HCT116 (cell line): ENCODE measurements around the gene KRTCAP2. TPM values are rescaled to one million over a fixed set of nuclear protein-coding genes. Genes with fewer than 3 reads are reported as not detected.
"Not testable (repeated sequence)": the region's sequence is repeated elsewhere in the genome, so short reads cannot be mapped to it uniquely, and the experiment has no call there.

ENCODE experiments used
- ATAC-seq: fragments of 200-7000 bp; cut with Tn5 transposase; 2 replicates; pipeline ENCODE4 v1.9.1; 2020; ENCODE audit warnings: mild to moderate bottlenecking, moderate library complexity
- BruUV-seq: library from RNA; stranded (reverse); fragments of 400-500 nt; replicated peaks from 2 replicates; lab custom pipeline; 2021; lab: Mats Ljungman, UMichigan
- CTCF ChIA-PET: fragments of 300-600 bp; sonication (Branson Sonifier 250); formaldehyde crosslinking; loops from one replicate; lab custom pipeline; 2021; ENCODE audit warnings: antibody characterized with exemption; lab: Charles Lee
- POLR2A ChIA-PET: fragments of 300-600, 350-600 bp; sonication (Branson Sonifier 250); formaldehyde crosslinking; loops from one replicate; lab custom pipeline; 2021; ENCODE audit warnings: antibody characterized with exemption; lab: Charles Lee
- RAD21 ChIA-PET, 2 experiments: fragments of 300-600 bp; sonication (Branson Sonifier 250); formaldehyde crosslinking; loops; one replicate each; lab custom pipeline; 2023; ENCODE audit warnings: low total read pairs in 2 of 2; ENCODE audit not compliant: uncharacterized antibody in 2 of 2, unreplicated experiment in 2 of 2, low non-redundant PET in 1 of 2; lab: Charles Lee
- DNase-seq: peaks from one replicate; pipeline ENCODE4 v3.0.0-alpha.2; 2010; ENCODE audit warnings: low read depth, low spot score
- H2AFZ ChIP-seq: fragments of 200-600 bp; shearing (Covaris generic), sonication (generic); 2 replicates; pipeline ENCODE4 v1.6.1; 2017; ENCODE audit warnings: low read depth, mixed run types, mixed read lengths, antibody characterized with exemption, low read length; ENCODE audit not compliant: poor library complexity, severe bottlenecking
- H3K27ac ChIP-seq: 2 replicates; pipeline ENCODE4 v1.5.1; 2012; ENCODE audit warnings: low read depth, low read length
- H3K27me3 ChIP-seq: fragments of 200-600 bp; sonication (generic); 2 replicates; pipeline ENCODE4 v1.6.1; 2016; ENCODE audit warnings: mixed run types, low read length, mixed read lengths; ENCODE audit not compliant: insufficient read depth
- H3K36me3 ChIP-seq, 2 experiments: fragments of 200-500 bp in 1 of 2; fragments of 200-600 bp in 1 of 2; sonication (Bioruptor generic) in 1 of 2; sonication (generic) in 1 of 2; 2 replicates each; pipeline versions ENCODE4 v1.5.1 to v1.6.1; 2014 to 2016; ENCODE audit warnings: low read length in 2 of 2, inconsistent platforms in 1 of 2, mixed read lengths in 1 of 2, mixed run types in 1 of 2; ENCODE audit not compliant: insufficient read depth in 2 of 2, control insufficient read depth in 1 of 2
- H3K4me1 ChIP-seq, 2 experiments: fragments of 200-600 bp in 1 of 2; sonication (generic) in 1 of 2; 2 replicates each; pipeline versions ENCODE4 v1.5.1 to v1.6.1; 2012 to 2017; ENCODE audit warnings: low read length in 2 of 2, inconsistent platforms in 1 of 2, mild to moderate bottlenecking in 1 of 2, mixed read lengths in 1 of 2, mixed run types in 1 of 2, moderate library complexity in 1 of 2; ENCODE audit not compliant: insufficient read depth in 2 of 2, control insufficient read depth in 1 of 2
- H3K4me2 ChIP-seq: fragments of 200-600 bp; sonication (generic); 2 replicates; pipeline ENCODE4 v1.6.1; 2017; ENCODE audit warnings: mixed run types, low read length, mixed read lengths
- H3K4me3 ChIP-seq, 2 experiments: fragments of 200-600 bp in 1 of 2; sonication (generic) in 1 of 2; replicated peaks in 1 of 2; 2 replicates each; pipeline ENCODE4 v1.5.1; 2011 to 2016; ENCODE audit warnings: low read length in 2 of 2, control low read depth in 1 of 2, low read depth in 1 of 2, mild to moderate bottlenecking in 1 of 2, mixed read lengths in 1 of 2, mixed run types in 1 of 2
- H3K79me2 ChIP-seq: fragments of 200-600 bp; sonication (generic); 2 replicates; pipeline ENCODE4 v1.6.1; 2017; ENCODE audit warnings: mild to moderate bottlenecking, mixed run types, low read length, moderate library complexity, mixed read lengths; ENCODE audit not compliant: insufficient read depth
- H3K9ac ChIP-seq: fragments of 200-600 bp; sonication (generic); 2 replicates; pipeline ENCODE4 v1.6.1; 2016; ENCODE audit warnings: low read length, mixed read lengths
- H3K9me2 ChIP-seq: fragments of 200-600 bp; sonication (generic), shearing (Covaris generic); 2 replicates; pipeline ENCODE4 v1.6.1; 2017; ENCODE audit warnings: mixed run types, mild to moderate bottlenecking, moderate library complexity; ENCODE audit not compliant: insufficient read depth
- H3K9me3 ChIP-seq, 2 experiments: fragments of 200-500 bp in 1 of 2; fragments of 200-600 bp in 1 of 2; sonication (Bioruptor generic) in 1 of 2; sonication (generic) in 1 of 2; 2 replicates each; pipeline ENCODE4 v1.6.1; 2014 to 2017; ENCODE audit warnings: low read length in 2 of 2, mixed read lengths in 2 of 2, inconsistent platforms in 1 of 2, low read depth in 1 of 2, mild to moderate bottlenecking in 1 of 2, mixed run types in 1 of 2, moderate library complexity in 1 of 2; ENCODE audit not compliant: control insufficient read depth in 1 of 2, insufficient read depth in 1 of 2
- H4K20me1 ChIP-seq: fragments of 200-600 bp; sonication (generic), shearing (Covaris generic); 2 replicates; pipeline ENCODE4 v1.6.1; 2017; ENCODE audit warnings: mixed run types, mild to moderate bottlenecking, moderate library complexity; ENCODE audit not compliant: insufficient read depth
- EGR1 ChIP-seq: IDR thresholded peaks from 2 replicates; pipeline ENCODE4 v1.6.1; 2012; ENCODE audit warnings: low read depth
- EZH2 ChIP-seq: fragments of 200-600 bp; sonication (generic); IDR thresholded peaks from 2 replicates; pipeline ENCODE4 v1.6.1; 2017; ENCODE audit warnings: antibody characterized with exemption, mixed run types
- JUND ChIP-seq: IDR thresholded peaks from 2 replicates; pipeline ENCODE4 v1.6.1; 2012
- POLR2AphosphoS5 ChIP-seq: IDR thresholded peaks from 2 replicates; pipeline ENCODE4 v1.6.1; 2011; ENCODE audit warnings: mild to moderate bottlenecking, low read depth, low read length, moderate library complexity
- SRF ChIP-seq: IDR thresholded peaks from 2 replicates; pipeline ENCODE4 v1.6.1; 2012; ENCODE audit warnings: low read depth
- ZNF274 ChIP-seq: fragments of 200-500 bp; sonication (Bioruptor generic); IDR thresholded peaks from 2 replicates; pipeline ENCODE4 v1.6.1; 2014; ENCODE audit warnings: mild to moderate bottlenecking, low read depth, low read length, inconsistent platforms
- intact Hi-C: fragments of 100-400 bp; cut with micrococcal nuclease; formaldehyde crosslinking; loops from 2 replicates; pipeline ENCODE4 v1.10.0; 2022
- total RNA-seq: library from RNA; stranded (reverse); gene quantifications from one replicate; pipeline ENCODE4 v1.2.1, GENCODE V29; 2021; ENCODE audit not compliant: unreplicated experiment

KRTCAP2 gene
- total RNA-seq, 1 experiment from 2014 or later = 143 TPM

DNA sequence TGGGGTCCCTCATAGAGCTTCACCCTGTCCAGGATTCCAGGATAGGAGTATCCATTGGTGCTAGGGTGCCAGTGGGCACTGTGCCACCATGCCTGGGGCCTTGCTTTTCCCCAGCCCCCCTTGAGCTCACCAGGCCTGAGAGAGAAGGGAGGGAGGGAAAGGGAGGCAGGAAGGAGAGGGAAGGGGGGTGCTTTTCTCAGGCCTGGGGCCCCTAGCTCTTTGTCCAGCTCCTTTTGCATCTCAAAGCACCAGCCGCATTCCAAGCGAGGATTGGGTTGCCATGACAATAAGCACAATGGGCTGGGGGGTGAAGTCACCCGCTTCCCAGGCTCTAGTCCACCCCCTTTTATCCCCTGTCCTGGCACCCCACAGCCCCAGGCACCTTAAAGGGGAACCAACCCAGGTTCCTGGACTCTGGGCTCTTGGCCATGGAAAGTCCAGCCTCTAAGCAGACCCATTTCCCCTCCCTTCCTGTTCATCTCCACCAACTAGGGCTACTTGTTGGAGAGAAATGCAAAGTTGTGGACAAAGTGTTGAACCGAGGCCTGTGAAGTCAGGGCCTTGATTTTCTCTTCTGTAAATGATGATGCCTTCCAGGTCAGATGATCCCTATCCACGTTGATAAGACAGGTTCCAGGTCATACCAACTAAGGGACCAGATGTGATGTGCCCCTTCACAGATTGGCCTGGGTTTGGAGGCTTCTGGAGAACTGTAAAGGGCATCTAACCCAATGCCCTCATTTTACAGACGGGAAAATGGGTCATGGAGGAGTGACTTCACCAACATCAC lies 23.2 kb upstream of the KRTCAP2 start:
- peaks cover 9% of the 10 kb centered on the region for H3K79me2 ChIP-seq
- POLR2A ChIA-PET = no interaction called here
- DNase-seq = no peak
- no peaks in the 10 kb centered on the region for H3K27me3 ChIP-seq
- no TSS peak for BruUV-seq
- TF ChIP-seq JUND (no peak), EGR1 (no peak)
- H3K4me1 ChIP-seq = peaks cover 15 to 36% of the 10 kb centered on the region in 2 experiments; a peak in 3 of 4 replicates
- H3K36me3 ChIP-seq = peaks cover 3 to 17% of the 10 kb centered on the region in 2 experiments; a peak in 2 of 4 replicates
- H3K9me3 ChIP-seq = no peaks in the 10 kb centered on the region
- RAD21 ChIA-PET = no interaction called here
- H3K27ac ChIP-seq = no peak overlapping the region; the same call in 1 of the 2 replicates
- CTCF ChIA-PET = interaction anchor here (3.2 to 4.6 kb wide), 2 partner anchors 11 to 22 kb away, joined by 16 to 71 read pairs; partner anchors contain the start of genes KRTCAP2, THBS3 and TRIM46
- peak overlapping the region; percentile 89 for H3K9ac ChIP-seq
- peak overlapping the region; percentile 95 for H3K4me2 ChIP-seq
- no peak for ATAC-seq
- no peaks in the 10 kb centered on the region for H3K9me2 ChIP-seq
- H2AFZ ChIP-seq = no peak overlapping the region
- intact Hi-C loops = no loop called here
- H3K4me3 ChIP-seq = peak overlapping the region; percentile 65 to 66
- H4K20me1 ChIP-seq = no peaks in the 10 kb centered on the region

DNA sequence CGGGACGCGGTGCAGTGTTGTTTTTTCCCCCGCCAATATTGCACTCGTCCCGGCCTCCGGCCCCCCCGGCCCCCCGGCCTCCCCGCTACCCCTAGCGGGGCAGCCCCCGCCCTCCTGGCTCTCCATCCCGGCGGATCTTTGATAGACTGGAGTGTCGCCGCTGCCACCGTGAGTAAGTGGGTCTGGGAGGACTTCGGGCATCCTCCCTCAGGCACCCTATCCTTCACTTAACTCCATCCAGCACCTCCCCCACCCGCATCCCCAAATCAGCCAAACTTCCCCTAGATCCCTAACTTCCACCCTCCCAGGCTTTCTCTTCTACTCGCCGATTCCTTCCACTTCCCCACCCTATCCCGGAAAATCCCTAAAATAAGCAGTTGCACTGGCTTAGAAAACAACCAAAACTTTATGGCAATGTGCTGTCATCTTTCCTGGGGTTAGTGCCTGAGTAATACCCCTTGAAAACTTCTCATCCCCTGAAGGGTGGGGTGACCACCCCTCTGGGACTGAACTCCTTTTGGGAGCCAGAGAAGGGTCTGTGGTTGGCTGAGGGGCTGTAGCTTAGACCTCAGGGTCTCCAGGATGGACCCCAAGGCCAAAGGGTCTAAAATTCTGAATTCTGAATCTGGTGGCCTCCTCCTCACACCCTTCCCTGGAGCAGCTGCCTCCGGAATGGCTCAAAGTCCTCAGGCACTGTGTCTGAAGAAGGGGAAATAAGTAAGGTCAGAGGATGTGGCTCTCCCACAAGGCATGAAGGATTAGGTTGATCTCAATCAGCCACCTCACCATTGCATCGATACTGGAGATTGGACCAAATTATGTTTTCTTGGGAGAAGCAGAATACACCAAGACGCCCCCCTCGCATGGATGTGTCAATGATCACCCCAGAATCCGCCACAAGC lies 22.3 kb upstream of the KRTCAP2 start:
- BruUV-seq = TSS peak; percentile 67
- H3K9me2 ChIP-seq = no peaks in the 10 kb centered on the region
- no peak for DNase-seq
- CTCF ChIA-PET = interaction anchor here (0.9 to 4.6 kb wide), 7 partner anchors 12 to 145 kb away, joined by 4 to 71 read pairs (median 10); partner anchors contain the start of genes ADAM15, KRTCAP2, THBS3 and TRIM46
- intact Hi-C loops = no loop called here
- peaks cover 9% of the 10 kb centered on the region for H3K79me2 ChIP-seq
- no peaks in the 10 kb centered on the region for H3K9me3 ChIP-seq
- H3K27me3 ChIP-seq = no peaks in the 10 kb centered on the region
- no peak for TF ChIP-seq ZNF274
- TF ChIP-seq EZH2 = no peak
- TF ChIP-seq POLR2AphosphoS5 = no peak
- TF ChIP-seq SRF = no peak
- TF ChIP-seq, all 23 proteins: peak for 0
- Histone ChIP-seq H2AFZ (no peak overlapping the region), H3K4me3 (peak overlapping the region; percentile 65 to 66), H3K4me2 (peak overlapping the region; percentile 95), H4K20me1 (no peaks in the 10 kb centered on the region), H3K27ac (peak overlapping the region; percentile 97), H3K4me1 (peaks cover 15 to 36% of the 10 kb centered on the region in 2 experiments; a peak in 3 of 4 replicates), H3K9ac (peak overlapping the region; percentile 89), H3K36me3 (peaks cover 3 to 17% of the 10 kb centered on the region in 2 experiments; a peak in 2 of 4 replicates)
- RAD21 ChIA-PET = interaction anchor here in 1 of 2 experiments (0.9 kb wide), 1 partner anchor 104 kb away, joined by 3 read pairs; no protein-coding TSS in a partner anchor
- ATAC-seq = peak; percentile 2; the same call in 1 of the 2 replicates
- POLR2A ChIA-PET = interaction anchor here (0.9 to 2.6 kb wide), 5 partner anchors 10 to 66 kb away, joined by 4 to 14 read pairs (median 9); partner anchors contain the start of genes MTX1 and THBS3

DNA sequence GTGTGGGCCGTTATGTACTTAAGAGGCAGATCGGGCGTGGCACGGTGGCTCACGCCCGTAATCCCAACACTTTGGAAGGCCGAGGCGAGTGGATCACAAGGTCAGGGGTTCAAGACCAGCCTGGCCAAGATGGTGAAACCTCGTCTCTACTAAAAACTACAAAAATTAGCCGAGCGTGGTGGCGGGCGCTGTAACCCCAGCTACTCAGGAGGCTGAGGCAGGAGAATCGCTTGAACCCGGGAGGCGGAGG lies 20.8 kb upstream of the KRTCAP2 start:
- H3K79me2 ChIP-seq, H3K9me2 ChIP-seq, ATAC-seq, H3K27me3 ChIP-seq, H2AFZ ChIP-seq, H3K9me3 ChIP-seq, H4K20me1 ChIP-seq, intact Hi-C loops, DNase-seq, BruUV-seq: not testable (repeated sequence)
- POLR2A ChIA-PET = interaction anchor here (1.2 to 2.6 kb wide), 11 partner anchors 9 to 221 kb away, joined by 3 to 15 read pairs (median 7); partner anchors contain the start of genes KRTCAP2, MTX1 and THBS3
- peak overlapping the region; percentile 89 for H3K9ac ChIP-seq
- H3K4me2 ChIP-seq = peak overlapping the region; percentile 95
- H3K27ac ChIP-seq = peak overlapping the region; percentile 97
- CTCF ChIA-PET = interaction anchor here (0.7 to 4.6 kb wide), 13 partner anchors 13 to 211 kb away, joined by 3 to 71 read pairs (median 7); partner anchors contain the start of genes ADAM15, FLAD1, KRTCAP2 and THBS3
- H3K36me3 ChIP-seq = peaks cover 3 to 17% of the 10 kb centered on the region in 2 experiments; a peak in 2 of 4 replicates
- RAD21 ChIA-PET = interaction anchor here in 1 of 2 experiments (0.8 to 1.5 kb wide), 2 partner anchors 17 to 21 kb away, joined by 3 read pairs; partner anchors contain the start of gene KRTCAP2
- peaks cover 15 to 36% of the 10 kb centered on the region in 2 experiments; a peak in 3 of 4 replicates for H3K4me1 ChIP-seq
- H3K4me3 ChIP-seq = peak overlapping the region; percentile 65 to 66
